Suprapubic skin (tissue), 4 donors: ENCODE results near the gene TRIM47. TPM values are rescaled to one million over a fixed set of nuclear protein-coding genes. Genes with fewer than 3 reads are reported as not detected.

ENCODE experiments used
- DNase-seq, 2 donors: peaks; one replicate each; pipeline ENCODE4 v3.0.0-alpha.2; 2019; ENCODE audit warnings: low spot score in 2 of 2
- H3K27ac ChIP-seq: fragments of 200-600 bp; sonication (generic); one replicate; pipeline ENCODE4 v1.5.1; 2019
- H3K27me3 ChIP-seq: fragments of 200-600 bp; sonication (generic); one replicate; pipeline ENCODE4 v1.5.1; 2019
- H3K36me3 ChIP-seq: fragments of 200-600 bp; sonication (generic); one replicate; pipeline ENCODE4 v1.5.1; 2019
- H3K4me1 ChIP-seq: fragments of 200-600 bp; sonication (generic); one replicate; pipeline ENCODE4 v1.5.1; 2019
- H3K4me3 ChIP-seq: fragments of 200-600 bp; sonication (generic); one replicate; pipeline ENCODE4 v1.5.1; 2019; ENCODE audit warnings: mild to moderate bottlenecking
- H3K9me3 ChIP-seq: fragments of 200-600 bp; sonication (generic); one replicate; pipeline ENCODE4 v1.5.1; 2019
- CTCF ChIP-seq, 2 donors: fragments of 200-600 bp in 1 of 2; fragments of 450-650 bp in 1 of 2; sonication (generic) in 1 of 2; IDR thresholded peaks; one replicate each; pipeline ENCODE4 v1.5.1; 2016 to 2019; ENCODE audit warnings: antibody characterized with exemption in 2 of 2, mild to moderate bottlenecking in 1 of 2, moderate library complexity in 1 of 2
- EP300 ChIP-seq: sonication (generic); formaldehyde crosslinking; IDR thresholded peaks from one replicate; pipeline ENCODE4 v1.6.1; 2017; ENCODE audit warnings: antibody characterized with exemption
- POLR2A ChIP-seq, 2 donors: fragments of 450-650 bp; IDR thresholded peaks; one replicate each; pipeline ENCODE4 v1.6.1; 2017; ENCODE audit warnings: antibody characterized with exemption in 2 of 2, mild to moderate bottlenecking in 2 of 2, moderate library complexity in 2 of 2
- POLR2AphosphoS5 ChIP-seq, 3 donors: sonication (generic); formaldehyde crosslinking; IDR thresholded peaks; one replicate each; pipeline ENCODE4 v1.6.1; 2017; ENCODE audit warnings: antibody characterized with exemption in 3 of 3
- WGBS: methylation state at CpG from one replicate; pipeline ENCODE4 v1.1.5; 2018; 5-methylcytosine and 5-hydroxymethylcytosine counted together
- total RNA-seq, 4 donors: library from RNA; depleted of rRNA; stranded (reverse); fragments of >200 nt; gene quantifications; one replicate each; pipeline ENCODE4 v1.1.0, GENCODE V29; 2016

TRIM47 gene
- total RNA-seq, 4 donors from 2014 or later, result 22.8 to 43.1 (median 27.7) TPM

GRCh38 chr17:75826561-75827307 lies 51.6 kb downstream of the TRIM47 start:
- peak overlapping the region; percentile 65 for H3K27ac ChIP-seq
- H3K27me3 ChIP-seq, result no peaks in the 10 kb centered on the region
- no peaks in the 10 kb centered on the region for H3K9me3 ChIP-seq
- TF ChIP-seq POLR2AphosphoS5 (IDR thresholded peaks at IDR 0.05), result no peak
- H3K36me3 ChIP-seq, result peaks cover 39% of the 10 kb centered on the region
- H3K4me1 ChIP-seq, result peaks cover 39% of the 10 kb centered on the region
- peak in 1 of 2 donors; percentile 76 for DNase-seq
- no peak overlapping the region for H3K4me3 ChIP-seq
- WGBS, result 49% methylated on average over 14 of the region's 14 CpGs

- no peaks in the 10 kb centered on the region for H3K27me3 ChIP-seq
- H3K9me3 ChIP-seq, result no peaks in the 10 kb centered on the region
- DNase-seq, result no peak
- no peak overlapping the region for H3K4me3 ChIP-seq
- TF ChIP-seq CTCF (IDR thresholded peaks at IDR 0.05) (no peak), POLR2A (IDR thresholded peaks at IDR 0.05) (no peak), EP300 (no peak), POLR2AphosphoS5 (IDR thresholded peaks at IDR 0.05) (no peak)
- 89% methylated on average over 9 of the region's 12 CpGs for WGBS
- H3K36me3 ChIP-seq, result peaks cover 47% of the 10 kb centered on the region
- peaks cover 39% of the 10 kb centered on the region for H3K4me1 ChIP-seq
- H3K27ac ChIP-seq, result no peak overlapping the region
These were observed 52.5 kb downstream of the TRIM47 start for GRCh38 chr17:75825748-75826370.

- H3K4me1 ChIP-seq, result peaks cover 39% of the 10 kb centered on the region
- H3K9me3 ChIP-seq, result no peaks in the 10 kb centered on the region
- DNase-seq, result peak in 1 of 2 donors; percentile 77
- no peak overlapping the region for H3K27ac ChIP-seq
- H3K4me3 ChIP-seq, result no peak overlapping the region
- TF ChIP-seq POLR2A (IDR thresholded peaks at IDR 0.05) (no peak), EP300 (no peak), POLR2AphosphoS5 (IDR thresholded peaks at IDR 0.05) (no peak), CTCF (IDR thresholded peaks at IDR 0.05) (no peak)
- H3K36me3 ChIP-seq, result peaks cover 52% of the 10 kb centered on the region
- WGBS, result 91% methylated on average over 9 of the region's 13 CpGs
- no peaks in the 10 kb centered on the region for H3K27me3 ChIP-seq
These were observed 53.2 kb downstream of the TRIM47 start for GRCh38 chr17:75825149-75825552.

- Histone ChIP-seq H3K27ac (no peak overlapping the region), H3K27me3 (no peaks in the 10 kb centered on the region), H3K4me1 (peaks cover 39% of the 10 kb centered on the region), H3K9me3 (no peaks in the 10 kb centered on the region), H3K36me3 (peaks cover 52% of the 10 kb centered on the region), H3K4me3 (no peak overlapping the region)
- no peak for DNase-seq
- no CpG with 5 or more reads among the region's 2 CpGs for WGBS
- no peak for TF ChIP-seq POLR2A (IDR thresholded peaks at IDR 0.05)
- TF ChIP-seq EP300, result no peak
- TF ChIP-seq POLR2AphosphoS5 (IDR thresholded peaks at IDR 0.05), result no peak
- TF ChIP-seq CTCF (IDR thresholded peaks at IDR 0.05), result no peak
These were observed 53.7 kb downstream of the TRIM47 start for GRCh38 chr17:75824666-75825065.

Other genes starting within 250 kb of the TRIM47 start
- gene SMIM5, start 245.1 kb downstream of the TRIM47 start, total RNA-seq, result 10 to 100 TPM in 2 of 4 donors, 1 to 10 TPM in 2; 1.7 to 11.8 (median 8.6) TPM
- gene RECQL5, start 211.4 kb downstream of the TRIM47 start, total RNA-seq, result 100 to 1,000 TPM in 1 of 4 donors, 10 to 100 TPM in 3; 35.3 to 129 (median 63.6) TPM
- gene SAP30BP, start 211.2 kb downstream of the TRIM47 start, total RNA-seq, result 100 to 1,000 TPM in 1 of 4 donors, 10 to 100 TPM in 3; 67.0 to 104 (median 86.3) TPM
- 100 to 1,000 TPM; 382 to 583 (median 474) TPM for gene ITGB4, start 157.1 kb downstream of the TRIM47 start, total RNA-seq
- 10 to 100 TPM; 15.2 to 34.9 (median 22.9) TPM for gene GALK1, start 113.4 kb downstream of the TRIM47 start, total RNA-seq
- gene UNK, start 93.8 kb downstream of the TRIM47 start, total RNA-seq, result 10 to 100 TPM; 27.8 to 68.2 (median 31.9) TPM
- 10 to 100 TPM in 1 of 4 donors, 1 to 10 TPM in 3; 5.2 to 21.0 (median 7.2) TPM for gene UNC13D, start 34.2 kb downstream of the TRIM47 start, total RNA-seq
- gene WBP2, start 23.2 kb downstream of the TRIM47 start, total RNA-seq, result 10 to 100 TPM; 64.9 to 99.4 (median 76.9) TPM
- gene TRIM65, start 18.4 kb upstream of the TRIM47 start, total RNA-seq, result 10 to 100 TPM; 22.5 to 44.6 (median 32.1) TPM
- gene MRPL38, start 26.3 kb upstream of the TRIM47 start, total RNA-seq, result 100 to 1,000 TPM in 1 of 4 donors, 10 to 100 TPM in 3; 41.7 to 113 (median 50.2) TPM
- 10 to 100 TPM; 17.8 to 57.5 (median 27.9) TPM for gene FBF1, start 62.5 kb upstream of the TRIM47 start, total RNA-seq
- gene ACOX1, start 100.6 kb upstream of the TRIM47 start, total RNA-seq, result 10 to 100 TPM; 59.6 to 89.7 (median 71.5) TPM
- 10 to 100 TPM; 20.0 to 43.6 (median 26.9) TPM for gene TEN1, start 100.7 kb upstream of the TRIM47 start, total RNA-seq
- 10 to 100 TPM in 2 of 4 donors, 1 to 10 TPM in 2; 5.6 to 33.1 (median 9.6) TPM for gene CDK3, start 122.3 kb upstream of the TRIM47 start, total RNA-seq
- gene EVPL, start 148.7 kb upstream of the TRIM47 start, total RNA-seq, result 100 to 1,000 TPM; 218 to 425 (median 274) TPM
- 10 to 100 TPM; 57.5 to 90.2 (median 64.2) TPM for gene SRP68, start 193.9 kb upstream of the TRIM47 start, total RNA-seq
- 1 to 10 TPM in 1 of 4 donors, not detected in 3; 1.2 TPM for gene GALR2, start 196.2 kb upstream of the TRIM47 start, total RNA-seq
- gene ZACN, start 200.6 kb upstream of the TRIM47 start, total RNA-seq, result not detected
- 100 to 1,000 TPM in 1 of 4 donors, 10 to 100 TPM in 3; 67.4 to 108 (median 78.6) TPM for gene EXOC7, start 225.2 kb upstream of the TRIM47 start, total RNA-seq